ENCODE data around the gene BLACAT1.

Gene BLACAT1

DNA sequence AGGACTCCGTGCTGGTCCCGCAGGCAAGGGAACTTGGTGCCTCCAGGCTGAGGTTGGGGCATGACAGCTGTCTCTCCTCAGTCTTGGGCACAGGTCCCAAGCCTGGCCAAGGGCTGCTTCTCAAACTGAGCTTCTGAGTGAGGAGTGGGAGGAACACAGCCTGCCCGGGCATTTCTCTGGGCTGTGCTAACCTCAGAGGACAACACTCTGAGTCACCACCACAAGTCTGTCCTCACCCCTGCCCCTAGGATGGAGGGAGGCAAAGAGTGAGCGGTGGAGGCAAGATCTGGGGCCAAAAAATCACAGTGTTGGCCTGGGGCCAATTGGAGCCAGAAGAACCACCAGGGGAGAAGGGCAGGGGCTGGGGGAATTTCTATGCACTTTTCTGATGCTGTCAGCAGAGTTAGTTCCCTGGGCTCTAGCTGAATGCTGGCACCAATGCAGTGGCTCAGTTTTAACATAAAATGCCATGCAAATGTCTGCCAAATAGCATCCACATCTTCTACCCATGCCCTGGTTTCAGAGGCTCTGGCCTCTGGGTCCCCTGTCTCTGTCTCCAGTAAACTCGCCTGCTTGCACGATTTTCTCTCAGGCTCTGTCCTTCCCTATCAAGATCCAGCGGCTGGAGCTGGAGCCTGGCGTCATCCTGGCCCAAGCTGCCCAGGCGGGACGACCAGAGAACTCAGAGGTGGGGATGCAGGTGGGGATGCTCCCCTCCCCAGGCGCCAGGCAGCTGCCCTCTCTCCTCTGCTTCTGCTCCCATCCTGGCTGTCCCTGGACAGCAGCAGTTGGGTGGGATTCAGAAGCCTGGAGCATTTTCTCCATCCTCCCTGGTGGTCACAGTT is 37.6 kb upstream of the BLACAT1 start:
- no peak overlapping the region for H3K27ac ChIP-seq (ENCODE audit: low read length, poor library complexity, severe bottlenecking)
- no peaks in the 10 kb centered on the region for H3K9me3 ChIP-seq (ENCODE audit: control insufficient read depth, low read length)
- no peak overlapping the region for H3K4ac ChIP-seq (ENCODE audit: low read depth in 1 of 2, low read length in 2 of 2)
- H2BK120ac ChIP-seq (ENCODE audit: low read depth, low read length), result no peak overlapping the region
- H3K23ac ChIP-seq (ENCODE audit: low read length in 2 of 2), result no peak overlapping the region
- no peaks in the 10 kb centered on the region for H3K79me1 ChIP-seq (replicated peaks; ENCODE audit: low read length, poor library complexity, severe bottlenecking)
- H3K14ac ChIP-seq (ENCODE audit: low read length in 2 of 2), result no peak overlapping the region
- H2BK5ac ChIP-seq (ENCODE audit: low read depth, low read length, poor library complexity, severe bottlenecking), result no peak overlapping the region
- no peaks in the 10 kb centered on the region for H3K36me3 ChIP-seq (ENCODE audit: control insufficient read depth in 1 of 2, insufficient read depth in 2 of 2, low read depth in 1 of 2, low read length in 2 of 2)
- peaks cover 71 to 81% of the 10 kb centered on the region in 2 experiments for H3K27me3 ChIP-seq (ENCODE audit: control insufficient read depth in 1 of 2, insufficient read depth in 1 of 2, low read length in 2 of 2)
- DNase-seq, result peak; percentile 70
- 69% methylated on average over 10 of the region's 11 CpGs for WGBS
- H3K9ac ChIP-seq (ENCODE audit: low read length), result peak overlapping the region; percentile 65
- no peak overlapping the region for H4K8ac ChIP-seq (ENCODE audit: low read length)
- H3K4me2 ChIP-seq (ENCODE audit: low read length, poor library complexity, severe bottlenecking), result no peak overlapping the region
- no peak overlapping the region for H3K18ac ChIP-seq (ENCODE audit: low read depth in 1 of 2, low read length in 2 of 2)
- H3K4me3 ChIP-seq (ENCODE audit: insufficient read depth in 1 of 2, low read depth in 1 of 2, low read length in 2 of 2), result peak overlapping the region in 1 of 2 experiments; percentile 44
- H2BK15ac ChIP-seq (ENCODE audit: low read depth, poor library complexity, severe bottlenecking), result peak overlapping the region; percentile 92
- no peak overlapping the region for H4K91ac ChIP-seq (ENCODE audit: low read length)
- H2BK12ac ChIP-seq (ENCODE audit: low read length in 2 of 2), result no peak overlapping the region
- peaks cover 21% of the 10 kb centered on the region for H3K4me1 ChIP-seq (ENCODE audit: control insufficient read depth, insufficient read depth, low read depth, low read length)
- no peak overlapping the region for H2AK5ac ChIP-seq (ENCODE audit: low read length, severe bottlenecking)
- no peak overlapping the region for H2AFZ ChIP-seq (ENCODE audit: low read depth, low read length)

GRCh38 chr1:205492774-205493173 is 36.9 kb upstream of the BLACAT1 start:
- peak overlapping the region; percentile 16 for H2BK15ac ChIP-seq (ENCODE audit: low read depth, poor library complexity, severe bottlenecking)
- 64% methylated on average over 5 of the region's 7 CpGs for WGBS

DNA sequence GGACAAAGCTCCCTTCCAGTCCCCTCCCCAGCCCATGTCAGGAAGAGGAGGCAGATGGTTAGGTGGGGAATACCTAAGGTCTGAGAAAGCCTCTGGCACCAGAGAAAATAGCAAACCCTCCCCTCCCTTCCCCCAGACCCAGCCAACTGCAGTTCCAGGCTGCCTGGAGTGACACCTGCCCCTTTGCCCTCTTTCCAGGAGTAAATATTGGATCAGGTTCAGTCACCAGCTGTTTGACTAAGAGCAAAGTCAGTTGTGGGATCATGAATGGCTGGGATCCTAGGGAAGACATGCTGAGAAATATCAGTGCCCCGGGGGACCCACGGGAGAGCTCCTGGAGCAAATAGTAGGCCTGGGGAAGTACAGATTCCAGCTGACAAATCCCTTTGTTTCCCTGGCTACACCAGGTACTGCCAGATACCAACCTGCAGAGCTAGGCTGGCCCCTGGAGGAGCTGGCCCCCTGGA is 36.4 kb upstream of the BLACAT1 start:
- no peak overlapping the region for H2AFZ ChIP-seq (ENCODE audit: low read depth, low read length)
- H3K4me2 ChIP-seq (ENCODE audit: low read length, poor library complexity, severe bottlenecking), result no peak overlapping the region
- peaks cover 70 to 75% of the 10 kb centered on the region in 2 experiments for H3K27me3 ChIP-seq (ENCODE audit: control insufficient read depth in 1 of 2, insufficient read depth in 1 of 2, low read length in 2 of 2)
- DNase-seq, result no peak
- no peak overlapping the region for H4K8ac ChIP-seq (ENCODE audit: low read length)
- H3K9me3 ChIP-seq (ENCODE audit: control insufficient read depth, low read length), result no peaks in the 10 kb centered on the region
- H2BK120ac ChIP-seq (ENCODE audit: low read depth, low read length), result no peak overlapping the region
- no peaks in the 10 kb centered on the region for H3K79me1 ChIP-seq (replicated peaks; ENCODE audit: low read length, poor library complexity, severe bottlenecking)
- H3K23ac ChIP-seq (ENCODE audit: low read length in 2 of 2), result no peak overlapping the region
- no peak overlapping the region for H3K4ac ChIP-seq (ENCODE audit: low read depth in 1 of 2, low read length in 2 of 2)
- 42% methylated on average over 2 of the region's 2 CpGs for WGBS
- no peak overlapping the region for H2AK5ac ChIP-seq (ENCODE audit: low read length, severe bottlenecking)
- no peak overlapping the region for H3K4me3 ChIP-seq (ENCODE audit: insufficient read depth in 1 of 2, low read depth in 1 of 2, low read length in 2 of 2)
- no peak overlapping the region for H2BK5ac ChIP-seq (ENCODE audit: low read depth, low read length, poor library complexity, severe bottlenecking)
- H4K91ac ChIP-seq (ENCODE audit: low read length), result no peak overlapping the region
- H2BK15ac ChIP-seq (ENCODE audit: low read depth, poor library complexity, severe bottlenecking), result no peak overlapping the region
- no peak overlapping the region for H3K27ac ChIP-seq (ENCODE audit: low read length, poor library complexity, severe bottlenecking)
- H3K4me1 ChIP-seq (ENCODE audit: control insufficient read depth, insufficient read depth, low read depth, low read length), result peaks cover 21% of the 10 kb centered on the region
- H3K18ac ChIP-seq (ENCODE audit: low read depth in 1 of 2, low read length in 2 of 2), result no peak overlapping the region
- H2BK12ac ChIP-seq (ENCODE audit: low read length in 2 of 2), result no peak overlapping the region
- no peak overlapping the region for H3K14ac ChIP-seq (ENCODE audit: low read length in 2 of 2)
- H3K36me3 ChIP-seq (ENCODE audit: control insufficient read depth in 1 of 2, insufficient read depth in 2 of 2, low read depth in 1 of 2, low read length in 2 of 2), result no peaks in the 10 kb centered on the region
- no peak overlapping the region for H3K9ac ChIP-seq (ENCODE audit: low read length)

More at GRCh38 chr1:205492774-205493173, 36.9 kb upstream of the BLACAT1 start:
- peaks cover 73 to 81% of the 10 kb centered on the region in 2 experiments for H3K27me3 ChIP-seq (ENCODE audit: control insufficient read depth in 1 of 2, insufficient read depth in 1 of 2, low read length in 2 of 2)
- peak overlapping the region; percentile 74 for H4K91ac ChIP-seq (ENCODE audit: low read length)
- no peak overlapping the region for H2BK5ac ChIP-seq (ENCODE audit: low read depth, low read length, poor library complexity, severe bottlenecking)
- H3K4ac ChIP-seq (ENCODE audit: low read depth in 1 of 2, low read length in 2 of 2), result no peak overlapping the region
- no peaks in the 10 kb centered on the region for H3K36me3 ChIP-seq (ENCODE audit: control insufficient read depth in 1 of 2, insufficient read depth in 2 of 2, low read depth in 1 of 2, low read length in 2 of 2)
- peak overlapping the region in 1 of 2 experiments; percentile 55 for H2BK12ac ChIP-seq (ENCODE audit: low read length in 2 of 2)
- H3K4me1 ChIP-seq (ENCODE audit: control insufficient read depth, insufficient read depth, low read depth, low read length), result peaks cover 21% of the 10 kb centered on the region
- peak overlapping the region; percentile 40 for H4K8ac ChIP-seq (ENCODE audit: low read length)
- H3K9ac ChIP-seq (ENCODE audit: low read length), result peak overlapping the region; percentile 65
- H3K9me3 ChIP-seq (ENCODE audit: control insufficient read depth, low read length), result no peaks in the 10 kb centered on the region
- no peak overlapping the region for H3K4me2 ChIP-seq (ENCODE audit: low read length, poor library complexity, severe bottlenecking)
- no peak overlapping the region for H2AK5ac ChIP-seq (ENCODE audit: low read length, severe bottlenecking)
- H3K27ac ChIP-seq (ENCODE audit: low read length, poor library complexity, severe bottlenecking), result no peak overlapping the region
- no peak overlapping the region for H2AFZ ChIP-seq (ENCODE audit: low read depth, low read length)
- no peak overlapping the region for H3K18ac ChIP-seq (ENCODE audit: low read depth in 1 of 2, low read length in 2 of 2)
- DNase-seq, result no peak
- H3K23ac ChIP-seq (ENCODE audit: low read length in 2 of 2), result no peak overlapping the region
- H3K14ac ChIP-seq (ENCODE audit: low read length in 2 of 2), result no peak overlapping the region
- H3K79me1 ChIP-seq (replicated peaks; ENCODE audit: low read length, poor library complexity, severe bottlenecking), result no peaks in the 10 kb centered on the region
- peak overlapping the region in 1 of 2 experiments; percentile 44 for H3K4me3 ChIP-seq (ENCODE audit: insufficient read depth in 1 of 2, low read depth in 1 of 2, low read length in 2 of 2)
- no peak overlapping the region for H2BK120ac ChIP-seq (ENCODE audit: low read depth, low read length)

DNA sequence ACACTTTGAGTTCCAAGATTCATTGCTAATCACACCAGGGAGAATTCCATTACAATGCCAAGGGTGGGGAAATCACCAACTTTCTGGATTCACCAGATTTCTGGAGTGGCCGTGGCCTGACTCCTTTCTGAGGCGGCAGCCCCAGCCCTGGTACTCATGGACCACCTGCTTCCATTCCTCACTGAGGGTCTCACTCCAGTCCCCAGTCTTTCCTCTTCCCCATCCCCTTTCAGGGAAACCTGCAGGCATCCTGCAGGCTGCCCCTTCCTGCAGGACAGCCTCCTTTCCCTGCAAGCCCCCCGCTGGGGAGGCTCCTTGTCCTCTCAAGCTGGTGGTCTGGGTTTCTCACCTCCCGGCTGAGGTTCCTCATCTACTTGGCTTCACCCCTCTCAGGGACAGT is 35.9 kb upstream of the BLACAT1 start:
- Histone ChIP-seq H2AK5ac (ENCODE audit: low read length, severe bottlenecking) (no peak overlapping the region), H3K4me2 (ENCODE audit: low read length, poor library complexity, severe bottlenecking) (no peak overlapping the region), H3K18ac (ENCODE audit: low read depth in 1 of 2, low read length in 2 of 2) (no peak overlapping the region), H2BK120ac (ENCODE audit: low read depth, low read length) (no peak overlapping the region), H4K91ac (ENCODE audit: low read length) (no peak overlapping the region), H3K4ac (ENCODE audit: low read depth in 1 of 2, low read length in 2 of 2) (no peak overlapping the region), H3K4me3 (ENCODE audit: insufficient read depth in 1 of 2, low read depth in 1 of 2, low read length in 2 of 2) (no peak overlapping the region), H2BK5ac (ENCODE audit: low read depth, low read length, poor library complexity, severe bottlenecking) (no peak overlapping the region), H3K27ac (ENCODE audit: low read length, poor library complexity, severe bottlenecking) (no peak overlapping the region), H3K14ac (ENCODE audit: low read length in 2 of 2) (no peak overlapping the region), H3K36me3 (ENCODE audit: control insufficient read depth in 1 of 2, insufficient read depth in 2 of 2, low read depth in 1 of 2, low read length in 2 of 2) (no peaks in the 10 kb centered on the region), H3K23ac (ENCODE audit: low read length in 2 of 2) (no peak overlapping the region), H3K9me3 (ENCODE audit: control insufficient read depth, low read length) (no peaks in the 10 kb centered on the region), H3K4me1 (ENCODE audit: control insufficient read depth, insufficient read depth, low read depth, low read length) (peaks cover 21% of the 10 kb centered on the region), H3K9ac (ENCODE audit: low read length) (no peak overlapping the region), H2BK12ac (ENCODE audit: low read length in 2 of 2) (no peak overlapping the region), H2BK15ac (ENCODE audit: low read depth, poor library complexity, severe bottlenecking) (no peak overlapping the region), H3K27me3 (ENCODE audit: control insufficient read depth in 1 of 2, insufficient read depth in 1 of 2, low read length in 2 of 2) (peaks cover 69 to 72% of the 10 kb centered on the region in 2 experiments), H4K8ac (ENCODE audit: low read length) (no peak overlapping the region), H2AFZ (ENCODE audit: low read depth, low read length) (no peak overlapping the region), H3K79me1 (replicated peaks; ENCODE audit: low read length, poor library complexity, severe bottlenecking) (no peaks in the 10 kb centered on the region)
- WGBS, result 95% methylated on average over 2 of the region's 4 CpGs
- DNase-seq, result no peak

All from mesenchymal stem cell (in vitro differentiated cells and primary cell).